Stimulated activated CD4-positive, alpha-beta T cell treated with anti-CD3 and anti-CD28 coated beads, Interleukin-12 subunit alpha, Interleukin-12 subunit beta, amount 100 ng/mL, for 48 hours (primary cell): ENCODE measurements around the gene KRT86.
"Not testable (repeated sequence)": the region's sequence is repeated elsewhere in the genome, so short reads cannot be mapped to it uniquely, and the experiment has no call there.

Experiments used
- DNase-seq, 3 donors: peaks; one replicate each; pipeline ENCODE4 v3.0.0-alpha.2; 2020; ENCODE audit warnings: low read depth in 2 of 3, low spot score in 1 of 3

Gene KRT86

DNA sequence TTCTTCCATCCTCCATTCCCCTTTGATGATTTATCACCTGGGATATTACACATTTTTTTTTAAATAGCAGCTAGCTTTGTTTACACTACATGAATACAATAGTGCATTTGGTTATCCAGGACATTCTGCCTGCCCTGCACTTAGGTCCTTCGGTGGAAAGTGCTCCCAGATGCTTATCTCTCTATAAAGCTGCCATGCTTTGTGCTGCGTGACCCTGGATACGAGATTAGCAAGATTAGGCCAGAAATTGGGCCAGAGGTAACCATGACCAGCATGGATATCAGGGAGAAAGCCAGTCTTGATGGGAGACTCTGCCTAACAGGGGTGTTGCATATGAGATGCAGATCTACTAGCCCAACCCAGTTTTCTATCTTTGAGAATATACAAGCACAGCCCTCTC lies 58.9 kb downstream of the KRT86 start:
- DNase-seq = no peak

DNA sequence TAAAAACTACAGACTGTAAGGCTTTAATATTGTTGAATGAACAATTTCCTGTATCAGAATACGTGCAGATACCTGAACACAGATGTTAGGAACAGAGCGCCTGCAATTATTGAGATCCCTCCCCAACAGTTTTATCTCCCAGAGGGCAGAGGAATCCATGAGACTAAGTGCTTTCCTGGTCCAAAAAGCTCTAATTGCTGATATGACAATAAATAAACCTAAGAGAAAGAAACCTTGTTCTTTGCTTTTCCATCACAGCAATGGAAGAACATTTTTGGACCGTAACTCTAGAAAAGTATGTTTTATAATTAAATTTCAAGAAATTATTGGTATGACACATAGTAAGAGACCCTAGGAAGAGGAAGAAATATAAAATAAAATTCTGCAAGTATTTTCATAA lies 59.7 kb downstream of the KRT86 start:
- DNase-seq = no peak

DNA sequence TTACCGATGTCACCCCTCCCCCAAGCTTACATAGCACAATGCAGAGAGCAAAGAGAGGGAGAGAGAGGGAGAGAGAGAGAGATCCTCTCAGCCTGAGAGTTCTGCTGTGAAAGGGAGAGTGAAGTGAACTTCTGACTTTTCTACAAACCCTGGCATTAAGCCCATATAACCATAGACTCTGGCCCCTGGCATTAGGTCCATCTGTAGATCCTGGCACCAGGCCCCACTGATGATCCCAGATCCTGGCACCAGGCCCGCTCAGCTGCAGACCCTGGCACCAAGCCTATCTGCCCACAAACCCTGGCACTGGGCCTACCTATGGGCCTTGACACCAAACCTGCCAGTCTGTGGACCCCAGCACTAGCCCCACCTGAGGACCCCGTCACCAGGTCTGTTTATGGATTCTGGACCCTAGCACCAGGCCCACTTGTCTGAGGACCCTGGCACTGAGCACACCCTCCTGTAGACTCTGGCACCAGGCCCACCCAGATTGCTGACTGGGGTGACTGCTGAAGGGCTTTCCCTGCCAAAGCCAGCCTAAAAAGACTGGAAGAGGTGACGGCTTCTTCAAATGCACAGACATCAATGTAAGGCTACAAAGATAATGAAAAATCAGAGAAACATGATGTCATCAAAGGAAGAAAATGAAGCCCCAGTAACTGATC lies 61.3 kb downstream of the KRT86 start:
- DNase-seq = no peak

DNA sequence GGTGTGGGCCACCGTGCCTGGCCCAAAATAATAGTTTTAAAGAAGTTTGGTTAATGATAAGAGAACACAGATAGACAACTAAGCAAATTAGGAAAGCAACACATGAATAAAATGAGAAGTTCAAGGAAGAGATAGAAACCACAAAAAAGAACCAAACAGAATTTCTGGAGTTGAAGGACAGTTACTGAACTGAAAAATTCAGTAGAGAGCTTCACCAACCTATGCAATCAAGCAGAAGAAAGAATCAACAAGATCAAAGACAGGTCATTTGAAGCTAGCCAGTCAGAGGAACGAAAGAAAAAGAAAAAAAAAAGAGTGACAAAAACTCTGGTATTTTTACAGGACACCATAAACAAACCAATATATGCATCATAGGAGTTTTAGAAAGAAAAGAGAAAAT lies 62.2 kb downstream of the KRT86 start:
- DNase-seq = no peak

DNA sequence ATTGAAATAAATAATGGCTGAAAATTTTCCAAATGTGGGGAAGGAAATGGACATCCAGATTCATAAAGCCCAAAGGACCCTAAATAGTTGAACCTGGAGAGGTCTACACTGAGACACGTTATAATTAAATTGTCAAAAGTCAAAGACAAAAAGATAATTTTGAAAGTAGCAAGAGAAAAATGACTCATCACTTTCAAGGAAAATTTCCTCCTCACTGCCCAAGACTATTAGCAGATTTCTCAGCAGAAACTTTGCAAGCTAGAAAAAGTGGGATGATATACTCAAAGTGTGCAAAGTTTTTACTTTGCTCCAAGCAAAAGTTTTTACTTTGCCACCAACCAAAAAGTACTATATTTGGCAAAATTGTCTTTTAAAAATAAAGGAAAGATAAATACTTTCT lies 62.6 kb downstream of the KRT86 start:
- DNase-seq = no peak

- no peak for DNase-seq
Measured at GRCh38 chr12:52338241-52338960, 64.0 kb downstream of the KRT86 start.

DNA sequence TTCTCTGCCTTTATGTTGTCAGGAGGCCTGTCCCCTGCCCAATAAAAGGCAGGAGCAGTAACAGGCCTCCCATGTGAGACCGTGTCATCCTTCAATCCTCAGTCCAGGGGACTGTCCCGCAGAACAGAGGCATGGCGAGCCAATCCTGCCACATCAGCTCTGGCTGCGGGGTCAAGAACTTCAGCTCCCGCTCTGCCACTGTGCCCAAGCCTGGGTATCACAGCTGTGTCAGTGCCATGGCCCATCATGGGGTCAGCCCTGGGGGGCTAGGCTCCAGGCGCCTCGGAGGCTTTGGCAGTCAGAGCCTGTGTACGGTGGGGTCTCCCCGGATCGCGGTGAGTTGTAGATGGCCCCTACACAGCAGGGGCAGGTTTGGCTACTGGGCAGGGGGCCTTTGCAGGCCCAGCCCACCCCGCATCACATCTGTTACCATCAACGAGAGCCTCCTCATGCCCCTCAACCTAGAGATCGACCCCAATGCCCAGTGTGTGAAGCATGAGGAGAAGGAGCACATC lies 66.7 kb downstream of the KRT86 start:
- DNase-seq = no peak

DNA sequence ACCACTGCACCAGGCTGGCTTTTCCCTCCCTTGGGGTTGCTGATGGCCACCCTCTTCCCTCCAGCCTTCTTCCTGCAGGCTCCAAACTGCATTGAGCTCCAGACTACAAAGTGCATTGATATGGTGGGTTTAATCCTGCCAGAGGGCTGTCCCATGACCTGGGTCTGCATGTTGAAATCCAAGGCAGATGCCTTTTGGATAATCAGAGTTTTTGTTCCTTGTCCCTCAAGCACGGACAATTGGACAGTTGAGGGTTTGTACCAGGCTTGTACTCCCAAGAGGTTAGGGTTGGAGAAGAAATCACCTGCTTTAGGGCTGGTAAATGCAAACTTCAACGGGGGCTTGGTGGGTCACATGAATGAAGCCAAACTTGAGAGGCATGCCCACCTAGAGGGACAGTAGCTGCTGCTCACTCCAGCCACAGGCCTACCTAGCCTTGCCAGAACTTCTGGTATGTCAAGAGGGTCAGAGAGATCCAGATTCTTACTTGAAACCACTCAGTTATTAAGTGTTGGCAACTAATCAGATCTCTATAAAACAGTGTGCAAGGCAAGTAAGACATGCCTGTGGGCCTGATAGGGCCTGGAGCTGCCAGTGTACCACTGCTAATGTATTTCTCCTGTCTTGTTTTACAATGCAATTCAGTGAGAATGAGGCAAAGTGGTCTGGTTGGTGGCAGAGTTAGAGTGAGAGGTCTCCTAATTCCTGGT lies 68.5 kb downstream of the KRT86 start:
- no peak for DNase-seq

DNA sequence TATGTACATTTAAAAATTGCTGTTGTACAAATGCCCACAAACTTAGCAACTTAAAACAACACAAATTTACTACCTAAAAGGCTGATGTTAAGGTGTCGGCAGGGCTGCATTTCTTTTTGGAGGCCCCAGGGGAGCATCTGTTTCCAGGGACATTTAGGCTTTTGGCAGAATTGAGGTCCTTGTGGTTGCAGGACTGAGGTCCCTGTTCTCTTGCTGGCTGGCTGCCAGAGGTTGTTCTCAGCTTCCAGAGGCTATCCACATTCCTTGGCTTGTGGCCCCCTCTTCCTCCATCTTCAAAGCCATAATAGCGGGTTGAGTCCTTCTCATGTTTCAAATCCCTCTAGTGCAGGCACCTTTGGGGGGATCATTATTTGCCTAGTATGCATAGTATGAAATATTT lies 69.1 kb downstream of the KRT86 start:
- DNase-seq = no peak

DNA sequence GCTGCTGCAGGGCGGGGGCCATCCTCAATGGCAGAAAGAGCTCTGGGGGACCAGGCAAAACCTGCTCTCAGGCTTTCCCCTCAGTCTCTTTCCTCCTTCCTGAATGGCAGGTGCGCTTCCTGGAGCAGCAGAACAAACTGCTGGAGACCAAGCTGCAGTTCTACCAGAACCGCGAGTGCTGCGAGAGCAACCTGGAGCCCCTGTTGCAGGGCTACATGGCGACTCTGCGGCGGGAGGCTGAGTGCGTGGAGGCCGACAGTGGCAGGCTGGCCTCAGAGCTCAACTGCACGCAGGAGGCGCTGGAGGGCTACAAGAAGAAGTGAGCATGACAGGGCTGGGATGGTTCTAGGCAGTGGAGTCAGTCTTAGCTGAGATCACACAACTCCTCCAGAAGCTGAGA lies 69.7 kb downstream of the KRT86 start:
- no peak for DNase-seq

DNA sequence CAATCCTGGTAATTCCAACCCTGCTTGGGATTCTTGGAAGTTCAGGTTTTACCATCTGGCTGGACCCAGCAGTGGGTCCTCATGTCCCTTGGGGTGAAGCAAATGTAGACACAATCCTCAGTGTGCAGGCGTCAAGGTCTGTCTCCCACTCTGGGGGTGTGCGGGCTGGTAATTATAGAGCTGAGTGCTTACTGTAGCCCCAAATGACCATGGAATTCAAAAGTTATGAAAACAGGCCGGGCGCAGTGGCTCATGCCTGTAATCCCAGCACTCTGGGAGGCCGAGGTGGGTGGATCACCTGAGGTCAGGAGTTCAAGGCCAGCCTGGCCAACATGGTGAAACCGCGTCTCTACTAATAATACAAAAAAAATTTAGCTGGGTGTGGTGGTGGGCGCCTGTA lies 70.6 kb downstream of the KRT86 start:
- DNase-seq = not testable (repeated sequence)

DNA sequence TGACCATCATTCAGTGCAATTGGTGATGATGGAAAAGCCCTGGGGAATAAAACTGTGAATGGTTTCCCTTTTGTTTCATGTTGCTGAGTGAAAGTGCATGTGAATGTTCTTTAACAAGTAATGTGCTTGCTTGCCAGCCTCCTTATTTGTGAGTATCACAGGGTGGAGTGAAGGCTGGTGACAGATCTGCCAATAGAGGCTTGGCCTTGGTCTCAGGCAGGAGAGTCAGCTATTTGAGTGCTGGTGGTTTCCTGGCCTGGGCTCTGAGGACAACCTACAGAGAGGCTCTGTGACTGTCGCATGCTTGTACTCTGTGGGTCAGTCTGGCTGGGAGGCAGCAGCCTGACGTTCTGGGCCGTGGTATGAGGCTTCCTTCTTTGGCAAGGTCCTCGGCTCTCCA lies 72.1 kb downstream of the KRT86 start:
- DNase-seq = no peak

GRCh38 chr12:52347016-52347415 lies 72.6 kb downstream of the KRT86 start:
- DNase-seq = no peak

- no peak for DNase-seq
Measured at GRCh38 chr12:52347551-52348510, 73.4 kb downstream of the KRT86 start.

- DNase-seq = no peak
Measured at GRCh38 chr12:52349196-52349595, 74.8 kb downstream of the KRT86 start.

GRCh38 chr12:52350021-52350620 lies 75.7 kb downstream of the KRT86 start:
- no peak for DNase-seq

GRCh38 chr12:52350786-52351185 lies 76.3 kb downstream of the KRT86 start:
- no peak for DNase-seq

DNA sequence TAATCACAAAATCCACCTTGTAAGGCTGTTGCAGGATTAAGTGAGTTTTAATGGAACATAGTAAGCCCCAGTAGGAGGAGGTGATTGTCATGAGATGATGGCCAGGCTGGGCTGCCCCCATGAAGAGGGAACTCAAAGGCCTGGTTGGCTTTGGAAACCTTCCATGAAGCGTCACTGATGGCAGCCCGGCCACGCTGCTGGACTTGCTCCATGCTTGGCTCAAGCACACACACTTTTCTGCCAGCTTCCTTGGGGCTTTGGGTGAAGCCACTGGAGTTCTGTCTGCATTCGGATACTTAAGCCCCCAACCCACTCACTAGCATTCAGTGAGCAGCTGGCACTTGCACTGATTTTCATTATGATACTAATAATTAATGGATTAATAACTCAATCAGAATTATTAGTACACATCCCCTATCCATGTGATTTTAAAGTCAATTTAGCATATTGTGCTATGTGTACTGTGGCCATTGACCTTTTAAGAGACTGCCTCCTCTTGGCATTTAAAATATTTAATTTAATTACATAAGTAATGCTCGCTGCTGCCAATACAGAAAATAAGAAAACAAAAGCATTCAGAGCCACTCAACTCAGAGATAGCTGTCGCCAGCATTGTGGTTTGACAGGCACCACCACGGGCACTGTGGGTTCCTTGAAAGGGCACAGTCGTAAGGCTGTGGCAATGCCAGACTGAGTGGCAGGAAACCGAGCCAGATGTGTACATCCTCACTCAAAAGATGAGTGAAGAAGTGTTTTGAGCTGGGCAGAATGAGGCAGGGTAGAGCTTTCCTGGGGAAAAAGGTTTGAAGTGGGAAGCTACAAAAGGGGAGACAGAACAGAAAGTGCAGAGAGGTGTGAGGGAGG lies 77.0 kb downstream of the KRT86 start:
- no peak for DNase-seq

DNA sequence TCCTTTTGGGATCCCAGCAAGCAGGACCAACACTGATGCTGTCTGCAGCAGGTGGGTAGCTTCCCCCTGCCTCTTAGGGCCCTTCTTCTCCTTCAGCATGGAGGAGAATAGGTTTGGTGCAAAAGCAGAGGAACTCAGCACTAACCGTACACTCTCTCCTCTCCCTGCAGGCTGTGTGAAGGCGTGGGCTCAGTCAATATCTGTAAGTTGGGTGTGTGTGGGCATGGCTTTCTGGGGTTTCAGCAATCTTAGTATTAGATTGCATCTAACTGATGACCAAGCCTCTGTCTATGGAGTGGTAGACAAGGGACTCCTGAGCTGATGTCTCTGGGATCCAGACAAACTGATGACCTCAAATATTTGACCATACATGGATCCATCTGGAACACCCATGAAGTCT lies 78.5 kb downstream of the KRT86 start:
- DNase-seq = no peak

DNA sequence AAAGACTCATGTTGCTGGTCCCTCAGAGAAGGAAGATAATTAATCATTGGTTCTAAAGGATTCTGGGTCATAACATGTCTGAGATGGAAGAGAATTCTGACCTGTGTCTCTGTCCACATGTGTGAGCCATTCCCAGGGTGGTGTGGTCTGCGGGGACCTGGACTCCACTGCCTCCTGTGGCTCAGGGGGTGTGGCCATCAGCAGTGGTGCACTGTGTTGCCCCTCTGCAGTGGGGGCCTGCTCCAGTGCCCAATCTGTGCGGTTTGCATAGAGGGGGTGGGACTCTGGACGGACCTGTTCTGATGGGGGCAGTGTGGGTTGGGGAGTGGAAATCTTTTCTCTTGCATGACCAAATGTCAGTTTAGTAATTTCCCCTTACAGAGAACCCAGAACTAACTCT lies 79.3 kb downstream of the KRT86 start:
- DNase-seq = no peak
